Endothelial cell of umbilical vein (primary cell): ENCODE measurements around the gene TMEM106C. TPM values are rescaled to one million over a fixed set of nuclear protein-coding genes. Genes with fewer than 3 reads are reported as not detected.

Source experiments
- BruUV-seq: library from RNA; stranded (reverse); fragments of 400-500 nt; replicated peaks from 2 replicates; lab custom pipeline; 2021; lab: Mats Ljungman, UMichigan
- CTCF ChIA-PET: fragments of 300-600, 350-600 bp; sonication (Branson Sonifier 250); formaldehyde crosslinking; loops from one replicate; lab custom pipeline; 2021; ENCODE audit warnings: antibody characterized with exemption, inconsistent platforms; lab: Charles Lee
- POLR2A ChIA-PET: fragments of 300-600, 350-600 bp; sonication (Branson Sonifier 250); formaldehyde crosslinking; loops from one replicate; lab custom pipeline; 2021; ENCODE audit warnings: antibody characterized with exemption, inconsistent platforms; lab: Charles Lee
- DNase-seq: peaks from one replicate; pipeline ENCODE4 v3.0.0-alpha.2; 2011; ENCODE audit warnings: low read depth, low spot score
- FAIRE-seq: peaks from 2 replicates; lab custom pipeline; 2011; peaks lifted over from hg19 to GRCh38; lab: Jason Lieb, UNC
- H2AFZ ChIP-seq: 2 replicates; pipeline ENCODE4 v1.6.0; 2012; ENCODE audit warnings: low read depth, low read length, control low read depth, inconsistent platforms
- H3K27ac ChIP-seq: 2 replicates; pipeline ENCODE4 v1.5.1; 2011; ENCODE audit warnings: low read depth, mild to moderate bottlenecking, control low read depth, low read length, moderate library complexity; ENCODE audit not compliant: insufficient read depth
- H3K27me3 ChIP-seq, 2 experiments: 2 replicates each; pipeline versions ENCODE4 v1.6.0 to v1.6.1; 2011; ENCODE audit warnings: low read length in 2 of 2, mixed read lengths in 1 of 2; ENCODE audit not compliant: control insufficient read depth in 2 of 2, insufficient read depth in 2 of 2
- H3K36me3 ChIP-seq, 2 experiments: 2 replicates in 1 of 2; 3 replicates in 1 of 2; pipeline ENCODE4 v1.5.1; 2011; ENCODE audit warnings: low read length in 2 of 2, mild to moderate bottlenecking in 1 of 2, moderate library complexity in 1 of 2; ENCODE audit not compliant: control insufficient read depth in 2 of 2, insufficient read depth in 2 of 2; ENCODE audit errors: extremely low read depth in 1 of 2
- H3K4me1 ChIP-seq: 3 replicates; pipeline ENCODE4 v1.5.1; 2011; ENCODE audit warnings: mild to moderate bottlenecking, low read length; ENCODE audit not compliant: control insufficient read depth, insufficient read depth; ENCODE audit errors: extremely low read depth
- H3K4me2 ChIP-seq: 2 replicates; pipeline ENCODE4 v1.6.1; 2011; ENCODE audit warnings: low read length, control low read depth, mixed read lengths; ENCODE audit not compliant: insufficient read depth
- H3K4me3 ChIP-seq, 3 experiments: fragments of 200-600 bp in 1 of 3; sonication (generic), shearing (Covaris generic) in 1 of 3; replicated peaks in 1 of 3; 2 replicates each; pipeline ENCODE4 v1.5.1; 2011 to 2016; ENCODE audit warnings: control low read depth in 3 of 3, low read length in 3 of 3, mild to moderate bottlenecking in 2 of 3, inconsistent platforms in 1 of 3, low read depth in 1 of 3, moderate library complexity in 1 of 3; ENCODE audit not compliant: insufficient read depth in 1 of 3
- H3K79me2 ChIP-seq: 2 replicates; pipeline ENCODE4 v1.6.0; 2012; ENCODE audit warnings: low read length, inconsistent platforms; ENCODE audit not compliant: control insufficient read depth, insufficient read depth
- H3K9ac ChIP-seq: replicated peaks from 2 replicates; pipeline ENCODE3; 2011; ENCODE audit warnings: low read length, control low read depth; ENCODE audit not compliant: insufficient read depth; ENCODE audit errors: extremely low read depth
- H3K9me1 ChIP-seq: replicated peaks from 3 replicates; pipeline ENCODE4 v1.6.0; 2011; ENCODE audit warnings: mild to moderate bottlenecking, low read length; ENCODE audit not compliant: control insufficient read depth, insufficient read depth; ENCODE audit errors: extremely low read depth
- H3K9me3 ChIP-seq: replicated peaks from 2 replicates; pipeline ENCODE4 v1.5.1; 2012; ENCODE audit warnings: low read length, inconsistent platforms; ENCODE audit not compliant: control insufficient read depth, insufficient read depth
- H4K20me1 ChIP-seq: replicated peaks from 2 replicates; pipeline ENCODE3; 2011; ENCODE audit warnings: mild to moderate bottlenecking, low read length; ENCODE audit not compliant: control insufficient read depth, insufficient read depth; ENCODE audit errors: extremely low read depth
- CTCF ChIP-seq, 2 donors: IDR thresholded peaks; 1 replicate in 1 of 2; 2 replicates in 1 of 2; pipeline ENCODE4 v1.5.1; 2011; ENCODE audit warnings: low read length in 2 of 2, mild to moderate bottlenecking in 2 of 2, moderate library complexity in 2 of 2, control low read depth in 1 of 2, inconsistent platforms in 1 of 2, low read depth in 1 of 2; ENCODE audit not compliant: insufficient read depth in 1 of 2; ENCODE audit errors: extremely low read depth in 1 of 2
- EZH2 ChIP-seq: IDR thresholded peaks from 2 replicates; pipeline ENCODE4 v1.6.1; 2012; ENCODE audit warnings: borderline replicate concordance, low read depth, mild to moderate bottlenecking, moderate library complexity, low read length, inconsistent platforms; ENCODE audit not compliant: severe bottlenecking
- FOS ChIP-seq: IDR thresholded peaks from 2 replicates; pipeline ENCODE4 v1.6.1; 2011; ENCODE audit warnings: mild to moderate bottlenecking, low read length, moderate library complexity, borderline replicate concordance; ENCODE audit not compliant: insufficient read depth
- GATA2 ChIP-seq: IDR thresholded peaks from 2 replicates; pipeline ENCODE4 v1.7.0; 2011; ENCODE audit warnings: low read depth, mild to moderate bottlenecking, moderate library complexity, mixed read lengths, low read length; ENCODE audit not compliant: insufficient read length, insufficient read depth
- JUN ChIP-seq: IDR thresholded peaks from 2 replicates; pipeline ENCODE4 v1.6.1; 2011; ENCODE audit warnings: borderline replicate concordance, low read depth; ENCODE audit not compliant: insufficient read length, insufficient read depth
- MAX ChIP-seq: IDR thresholded peaks from 2 replicates; pipeline ENCODE4 v1.6.1; 2011; ENCODE audit not compliant: insufficient read depth, insufficient read length
- MYC ChIP-seq: IDR thresholded peaks from one replicate; pipeline ENCODE4 v1.6.1; 2011; ENCODE audit warnings: mild to moderate bottlenecking, low read depth, low read length
- POLR2A ChIP-seq: IDR thresholded peaks from 2 replicates; pipeline ENCODE4 v1.6.1; 2012; ENCODE audit warnings: low read depth, mild to moderate bottlenecking, control low read depth, low read length
- POLR2AphosphoS5 ChIP-seq: IDR thresholded peaks from 2 replicates; pipeline ENCODE4 v1.6.1; 2012; ENCODE audit warnings: low read depth, mild to moderate bottlenecking, control low read depth, low read length, moderate library complexity; ENCODE audit not compliant: insufficient read depth
- dilution Hi-C: fragments of 300-500 bp; cut with MboI; formaldehyde crosslinking; loops from one replicate; pipeline ENCODE4 v1.15.0; 2019; ENCODE audit warnings: low sequenced_read_pairs; ENCODE audit not compliant: extremely low pct_ligation_motif_present
- intact Hi-C: fragments of 100-400 bp; cut with micrococcal nuclease; formaldehyde crosslinking; loops from one replicate; pipeline ENCODE4 v1.10.0; 2022
- polyA plus RNA-seq, 4 experiments: library from polyadenylated mRNA; depleted of rRNA in 3 of 4; stranded (reverse) in 3 of 4; unstranded in 1 of 4; fragments of >200 nt; gene quantifications; 2 replicates each; pipeline versions ENCODE4 v1.2.1 to v1.2.3, GENCODE V29; 2011 to 2012; ENCODE audit warnings: missing spikeins in 1 of 4
- total RNA-seq: library from RNA; stranded (reverse); gene quantifications from 2 replicates; pipeline ENCODE4 v1.2.3, GENCODE V29; 2021

Gene TMEM106C
- total and polyA plus RNA-seq, 2 donors (not counting 3 experiments of a cell fraction or from before 2014, with no cell fraction given), result 84.4 to 148 TPM

GRCh38 chr12:47930634-47931033 lies 32.8 kb upstream of the TMEM106C start:
- no peaks in the 10 kb centered on the region for H3K79me2 ChIP-seq
- H3K4me2 ChIP-seq, result no peak overlapping the region
- FAIRE-seq (no peak), DNase-seq (no peak)
- no peaks in the 10 kb centered on the region for H3K4me1 ChIP-seq
- no peak overlapping the region for H2AFZ ChIP-seq
- POLR2A ChIA-PET, result no interaction called here
- peaks cover 29 to 32% of the 10 kb centered on the region in 2 experiments for H3K27me3 ChIP-seq
- no peaks in the 10 kb centered on the region for H3K36me3 ChIP-seq
- TF ChIP-seq MYC (no peak), MAX (no peak), EZH2 (no peak), POLR2AphosphoS5 (no peak), FOS (no peak), CTCF (IDR thresholded peaks at IDR 0.05; ENCODE audit: extremely low read depth in 1 of 2, insufficient read depth in 1 of 2, low read depth in 1 of 2, low read length in 2 of 2) (no peak), GATA2 (no peak), POLR2A (no peak), JUN (no peak)
- H3K9me1 ChIP-seq, result no peaks in the 10 kb centered on the region
- CTCF ChIA-PET, result no interaction called here
- intact Hi-C loops (no loop called here), dilution Hi-C loops (no loop called here)
- no peak overlapping the region for H3K27ac ChIP-seq
- no peaks in the 10 kb centered on the region for H3K9me3 ChIP-seq
- no TSS peak for BruUV-seq
- no peaks in the 10 kb centered on the region for H4K20me1 ChIP-seq
- H3K9ac ChIP-seq, result no peak overlapping the region
- no peak overlapping the region for H3K4me3 ChIP-seq
